Brain microvascular endothelial cell (primary cell): ENCODE measurements around the gene THSD8.

Experiments used
- DNase-seq: peaks from one replicate; pipeline ENCODE4 v3.0.0-alpha.2; 2020
- H3K27ac ChIP-seq: fragments of 250-450 bp; sonication (Bioruptor Pico); 2 replicates; pipeline ENCODE4 v1.5.1; 2020; ENCODE audit warnings: mild to moderate bottlenecking, moderate library complexity
- H3K27me3 ChIP-seq: fragments of 250-450 bp; sonication (Bioruptor Pico); replicated peaks from 2 replicates; pipeline ENCODE4 v1.5.1; 2020; ENCODE audit warnings: mild to moderate bottlenecking
- H3K36me3 ChIP-seq: fragments of 250-450 bp; sonication (Bioruptor Pico); replicated peaks from 2 replicates; pipeline ENCODE4 v1.5.1; 2020; ENCODE audit warnings: mild to moderate bottlenecking
- H3K4me3 ChIP-seq: 2 replicates; pipeline ENCODE4 v1.5.1; 2011; ENCODE audit warnings: low read depth, mild to moderate bottlenecking, control low read depth, low read length, moderate library complexity
- in situ Hi-C: cut with HindIII; loops from 2 replicates; pipeline ENCODE4 v1.10.0; 2017; ENCODE audit warnings: low sequenced_read_pairs, low pct_ligation_motif_present
- TF ChIP-seq, protein P1 (sequence below): IDR thresholded peaks from 2 replicates; pipeline ENCODE4 v1.5.1; 2011; ENCODE audit warnings: low read depth, mild to moderate bottlenecking, moderate library complexity, low read length, control low read depth, inconsistent platforms; ENCODE audit errors: missing control alignments

Gene THSD8

DNA sequence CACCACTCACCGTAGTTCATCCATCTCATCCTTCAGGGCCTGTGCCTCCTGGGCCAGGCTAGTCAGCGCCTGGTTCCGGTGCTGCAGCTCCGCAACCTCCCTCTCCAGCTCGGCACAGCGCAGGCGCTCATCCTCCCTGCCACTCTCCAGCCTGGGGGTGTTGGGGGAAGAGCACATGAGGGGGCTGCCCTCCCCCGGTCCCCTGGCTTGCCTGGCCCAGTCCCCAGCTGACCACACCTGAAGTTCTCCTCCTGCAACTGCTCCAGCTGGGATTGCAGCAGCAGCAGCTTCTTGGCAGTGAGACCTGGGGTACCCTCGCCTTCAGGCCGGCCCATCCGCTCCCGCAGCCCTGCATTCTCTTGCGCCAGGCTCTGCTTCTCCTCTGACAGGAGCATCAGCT, 30.9 kb upstream of the THSD8 start:
- Histone ChIP-seq H3K27me3 (no peaks in the 10 kb centered on the region), H3K27ac (no peak overlapping the region), H3K4me3 (no peak overlapping the region), H3K36me3 (no peaks in the 10 kb centered on the region)
- in situ Hi-C loops: no loop called here
- TF ChIP-seq, protein P1, sequence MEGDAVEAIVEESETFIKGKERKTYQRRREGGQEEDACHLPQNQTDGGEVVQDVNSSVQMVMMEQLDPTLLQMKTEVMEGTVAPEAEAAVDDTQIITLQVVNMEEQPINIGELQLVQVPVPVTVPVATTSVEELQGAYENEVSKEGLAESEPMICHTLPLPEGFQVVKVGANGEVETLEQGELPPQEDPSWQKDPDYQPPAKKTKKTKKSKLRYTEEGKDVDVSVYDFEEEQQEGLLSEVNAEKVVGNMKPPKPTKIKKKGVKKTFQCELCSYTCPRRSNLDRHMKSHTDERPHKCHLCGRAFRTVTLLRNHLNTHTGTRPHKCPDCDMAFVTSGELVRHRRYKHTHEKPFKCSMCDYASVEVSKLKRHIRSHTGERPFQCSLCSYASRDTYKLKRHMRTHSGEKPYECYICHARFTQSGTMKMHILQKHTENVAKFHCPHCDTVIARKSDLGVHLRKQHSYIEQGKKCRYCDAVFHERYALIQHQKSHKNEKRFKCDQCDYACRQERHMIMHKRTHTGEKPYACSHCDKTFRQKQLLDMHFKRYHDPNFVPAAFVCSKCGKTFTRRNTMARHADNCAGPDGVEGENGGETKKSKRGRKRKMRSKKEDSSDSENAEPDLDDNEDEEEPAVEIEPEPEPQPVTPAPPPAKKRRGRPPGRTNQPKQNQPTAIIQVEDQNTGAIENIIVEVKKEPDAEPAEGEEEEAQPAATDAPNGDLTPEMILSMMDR: no peak
- DNase-seq: no peak

DNA sequence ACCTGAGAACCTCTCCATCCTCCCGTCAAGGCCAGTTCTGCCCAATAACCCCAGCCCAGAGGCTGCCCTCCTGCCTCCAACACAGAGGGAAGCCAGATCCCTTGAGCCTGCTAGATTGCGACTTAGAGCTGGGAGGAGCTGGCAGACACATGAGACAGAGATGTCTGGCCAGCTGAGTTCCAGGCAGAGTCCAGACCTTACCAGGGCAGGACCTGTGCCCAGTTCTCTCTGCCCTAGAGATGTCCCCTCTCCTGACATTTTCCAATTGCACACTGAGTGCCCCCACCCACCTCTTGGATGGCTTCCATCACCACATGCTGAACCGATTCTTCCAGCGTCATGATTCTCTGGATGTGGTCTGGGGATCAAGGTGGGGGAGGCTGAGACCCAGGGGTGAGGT, 29.5 kb upstream of the THSD8 start:
- Histone ChIP-seq H3K27ac (no peak overlapping the region), H3K36me3 (no peaks in the 10 kb centered on the region), H3K27me3 (no peaks in the 10 kb centered on the region), H3K4me3 (no peak overlapping the region)
- DNase-seq: no peak
- TF ChIP-seq, protein P1: no peak
- in situ Hi-C loops: no loop called here

DNA sequence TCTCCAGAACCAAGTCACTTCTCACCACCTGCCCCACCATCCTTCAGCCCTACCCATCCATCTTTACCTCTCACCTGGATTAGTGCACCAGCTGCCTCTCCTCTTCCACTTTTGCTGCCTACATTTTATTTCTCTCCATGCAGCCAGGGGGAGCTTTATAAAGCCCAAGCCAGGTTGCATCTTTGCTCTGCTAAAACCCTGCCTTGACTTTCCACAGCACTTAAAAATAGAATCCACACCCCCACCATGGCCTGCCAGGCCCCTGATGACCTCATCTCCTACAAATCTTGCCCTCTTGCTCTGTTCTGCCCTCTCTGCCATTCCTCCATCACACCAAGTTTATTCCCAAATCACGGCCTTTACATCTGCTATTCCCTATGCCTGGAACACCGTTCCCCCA, 28.3 kb upstream of the THSD8 start:
- TF ChIP-seq, protein P1: peak; percentile 62
- in situ Hi-C loops: no loop called here
- no peak for DNase-seq
- Histone ChIP-seq H3K4me3 (no peak overlapping the region), H3K27ac (no peak overlapping the region), H3K27me3 (no peaks in the 10 kb centered on the region), H3K36me3 (no peaks in the 10 kb centered on the region)

DNA sequence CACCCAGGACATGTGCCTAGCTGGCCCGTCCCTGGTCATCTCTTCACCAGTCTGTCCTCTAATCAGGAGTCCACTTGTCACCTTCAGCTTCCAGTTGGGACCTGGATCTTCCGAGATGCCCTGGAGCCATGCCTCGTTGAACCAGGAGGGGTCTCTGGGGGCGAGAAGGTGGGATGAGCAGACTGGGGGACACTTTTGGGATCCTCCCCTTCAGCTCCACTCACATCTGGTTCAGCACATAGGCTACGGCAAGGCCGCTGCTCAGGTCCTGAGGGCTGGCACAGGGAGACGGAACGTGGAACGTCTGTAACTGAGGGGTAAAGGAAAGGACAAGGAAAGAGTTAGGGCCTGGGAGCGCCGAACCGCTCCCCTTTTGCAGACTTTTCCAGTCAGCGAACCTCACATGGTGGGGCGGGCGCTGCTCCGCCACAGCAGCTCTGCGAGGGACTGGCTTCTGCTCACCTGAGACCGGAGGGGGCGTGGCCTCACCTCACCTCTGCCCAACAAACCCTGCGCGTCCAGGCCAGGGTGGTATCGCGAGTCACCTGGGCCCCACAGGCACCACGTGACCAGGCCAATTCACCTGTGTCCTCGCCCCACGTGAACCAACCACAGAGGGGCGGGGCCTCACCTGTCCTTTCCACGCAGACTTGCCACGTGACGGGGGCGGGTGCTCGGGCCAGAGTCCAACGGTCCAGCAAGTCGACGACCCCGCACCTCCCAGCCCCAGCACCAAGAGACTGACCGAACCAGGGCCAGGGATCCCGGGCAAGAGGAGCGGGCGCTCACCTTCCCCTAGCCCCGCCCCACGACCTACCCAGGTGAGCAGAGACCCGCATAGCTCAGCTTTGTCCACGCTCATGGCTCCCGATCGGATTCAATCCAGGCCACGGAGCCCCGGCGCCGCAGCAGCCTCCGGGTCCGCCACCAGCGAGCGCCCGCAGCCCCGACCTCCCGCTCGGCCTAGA, 27.0 kb upstream of the THSD8 start, which contains the start of gene HOOK2:
Gene HOOK2 (minus strand): TSS at position 965 of the 968 bp plus-strand sequence. CDS start 103 bp downstream, at position 862.
- no peaks in the 10 kb centered on the region for H3K27me3 ChIP-seq
- no peak for DNase-seq
- H3K27ac ChIP-seq: no peak within 1 kb of the TSS
- TF ChIP-seq, protein P1: no peak
- H3K4me3 ChIP-seq: peak within 1 kb of the TSS; percentile 75
- no peaks in the 10 kb centered on the region for H3K36me3 ChIP-seq
- in situ Hi-C loops: no loop called here

DNA sequence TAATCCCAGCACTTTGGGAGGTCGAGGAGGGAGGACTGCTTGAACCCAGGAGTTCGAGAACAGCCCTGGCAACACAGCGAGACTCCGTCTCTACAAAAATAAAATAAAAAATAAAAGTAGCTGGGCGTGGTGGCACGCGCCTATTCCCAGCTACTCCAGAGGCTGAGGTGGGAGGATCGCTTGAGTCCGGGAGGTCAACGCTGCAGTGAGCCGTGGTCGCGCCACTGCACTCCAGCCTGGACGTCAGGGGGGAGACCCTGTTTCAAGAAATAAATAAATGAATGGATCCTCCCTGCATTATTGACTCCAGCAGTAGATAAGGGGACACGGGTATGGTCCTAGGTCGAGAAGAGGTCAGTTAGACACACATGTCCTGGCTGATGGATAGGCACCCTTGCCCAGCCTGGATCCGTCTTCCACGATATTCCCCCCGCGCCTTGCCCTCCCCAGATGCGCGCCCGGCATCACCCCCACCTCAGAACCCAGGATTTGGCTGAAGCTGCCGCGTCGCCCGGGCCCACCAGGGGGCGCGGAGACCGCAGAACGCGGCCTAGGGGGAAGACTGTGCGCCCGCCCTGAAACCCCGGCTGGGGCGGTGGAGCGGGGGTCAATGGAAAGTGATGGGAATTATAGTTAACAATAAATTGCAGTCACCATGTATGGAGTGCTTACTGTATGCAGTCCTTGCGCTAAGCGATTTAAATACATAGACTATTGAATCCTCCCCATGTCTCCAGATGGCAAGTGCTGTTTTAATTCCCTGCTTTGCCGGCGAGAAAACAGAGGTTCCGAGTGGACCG, 24.5 kb upstream of the THSD8 start:
- in situ Hi-C loops: no loop called here
- Histone ChIP-seq H3K27ac (peak overlapping the region; percentile 93), H3K4me3 (peak overlapping the region; percentile 66), H3K36me3 (no peaks in the 10 kb centered on the region), H3K27me3 (no peaks in the 10 kb centered on the region)
- TF ChIP-seq, protein P1: peak; percentile 94
- DNase-seq: peak; percentile 72
